HCT116 (cell line): ENCODE data around the gene NOS2. TPM values are rescaled to one million over a fixed set of nuclear protein-coding genes. Genes with fewer than 3 reads are reported as not detected.

Experiments used
- ATAC-seq: fragments of 200-7000 bp; cut with Tn5 transposase; 2 replicates; pipeline ENCODE4 v1.9.1; 2020; ENCODE audit warnings: mild to moderate bottlenecking, moderate library complexity
- BruUV-seq: library from RNA; stranded (reverse); fragments of 400-500 nt; replicated peaks from 2 replicates; lab custom pipeline; 2021; lab: Mats Ljungman, UMichigan
- CTCF ChIA-PET: fragments of 300-600 bp; sonication (Branson Sonifier 250); formaldehyde crosslinking; loops from one replicate; lab custom pipeline; 2021; ENCODE audit warnings: antibody characterized with exemption; lab: Charles Lee
- POLR2A ChIA-PET: fragments of 300-600, 350-600 bp; sonication (Branson Sonifier 250); formaldehyde crosslinking; loops from one replicate; lab custom pipeline; 2021; ENCODE audit warnings: antibody characterized with exemption; lab: Charles Lee
- RAD21 ChIA-PET, 2 experiments: fragments of 300-600 bp; sonication (Branson Sonifier 250); formaldehyde crosslinking; loops; one replicate each; lab custom pipeline; 2023; ENCODE audit warnings: low total read pairs in 2 of 2; ENCODE audit not compliant: uncharacterized antibody in 2 of 2, unreplicated experiment in 2 of 2, low non-redundant PET in 1 of 2; lab: Charles Lee
- DNase-seq: peaks from one replicate; pipeline ENCODE4 v3.0.0-alpha.2; 2010; ENCODE audit warnings: low read depth, low spot score
- H2AFZ ChIP-seq: fragments of 200-600 bp; shearing (Covaris generic), sonication (generic); 2 replicates; pipeline ENCODE4 v1.6.1; 2017; ENCODE audit warnings: low read depth, mixed run types, mixed read lengths, antibody characterized with exemption, low read length; ENCODE audit not compliant: poor library complexity, severe bottlenecking
- H3K27ac ChIP-seq: 2 replicates; pipeline ENCODE4 v1.5.1; 2012; ENCODE audit warnings: low read depth, low read length
- H3K27me3 ChIP-seq: fragments of 200-600 bp; sonication (generic); 2 replicates; pipeline ENCODE4 v1.6.1; 2016; ENCODE audit warnings: mixed run types, low read length, mixed read lengths; ENCODE audit not compliant: insufficient read depth
- H3K36me3 ChIP-seq, 2 experiments: fragments of 200-500 bp in 1 of 2; fragments of 200-600 bp in 1 of 2; sonication (Bioruptor generic) in 1 of 2; sonication (generic) in 1 of 2; 2 replicates each; pipeline versions ENCODE4 v1.5.1 to v1.6.1; 2014 to 2016; ENCODE audit warnings: low read length in 2 of 2, inconsistent platforms in 1 of 2, mixed read lengths in 1 of 2, mixed run types in 1 of 2; ENCODE audit not compliant: insufficient read depth in 2 of 2, control insufficient read depth in 1 of 2
- H3K4me1 ChIP-seq, 2 experiments: fragments of 200-600 bp in 1 of 2; sonication (generic) in 1 of 2; 2 replicates each; pipeline versions ENCODE4 v1.5.1 to v1.6.1; 2012 to 2017; ENCODE audit warnings: low read length in 2 of 2, inconsistent platforms in 1 of 2, mild to moderate bottlenecking in 1 of 2, mixed read lengths in 1 of 2, mixed run types in 1 of 2, moderate library complexity in 1 of 2; ENCODE audit not compliant: insufficient read depth in 2 of 2, control insufficient read depth in 1 of 2
- H3K4me2 ChIP-seq: fragments of 200-600 bp; sonication (generic); 2 replicates; pipeline ENCODE4 v1.6.1; 2017; ENCODE audit warnings: mixed run types, low read length, mixed read lengths
- H3K4me3 ChIP-seq, 2 experiments: fragments of 200-600 bp in 1 of 2; sonication (generic) in 1 of 2; replicated peaks in 1 of 2; 2 replicates each; pipeline ENCODE4 v1.5.1; 2011 to 2016; ENCODE audit warnings: low read length in 2 of 2, control low read depth in 1 of 2, low read depth in 1 of 2, mild to moderate bottlenecking in 1 of 2, mixed read lengths in 1 of 2, mixed run types in 1 of 2
- H3K79me2 ChIP-seq: fragments of 200-600 bp; sonication (generic); 2 replicates; pipeline ENCODE4 v1.6.1; 2017; ENCODE audit warnings: mild to moderate bottlenecking, mixed run types, low read length, moderate library complexity, mixed read lengths; ENCODE audit not compliant: insufficient read depth
- H3K9ac ChIP-seq: fragments of 200-600 bp; sonication (generic); 2 replicates; pipeline ENCODE4 v1.6.1; 2016; ENCODE audit warnings: low read length, mixed read lengths
- H3K9me2 ChIP-seq: fragments of 200-600 bp; sonication (generic), shearing (Covaris generic); 2 replicates; pipeline ENCODE4 v1.6.1; 2017; ENCODE audit warnings: mixed run types, mild to moderate bottlenecking, moderate library complexity; ENCODE audit not compliant: insufficient read depth
- H3K9me3 ChIP-seq, 2 experiments: fragments of 200-500 bp in 1 of 2; fragments of 200-600 bp in 1 of 2; sonication (Bioruptor generic) in 1 of 2; sonication (generic) in 1 of 2; 2 replicates each; pipeline ENCODE4 v1.6.1; 2014 to 2017; ENCODE audit warnings: low read length in 2 of 2, mixed read lengths in 2 of 2, inconsistent platforms in 1 of 2, low read depth in 1 of 2, mild to moderate bottlenecking in 1 of 2, mixed run types in 1 of 2, moderate library complexity in 1 of 2; ENCODE audit not compliant: control insufficient read depth in 1 of 2, insufficient read depth in 1 of 2
- H4K20me1 ChIP-seq: fragments of 200-600 bp; sonication (generic), shearing (Covaris generic); 2 replicates; pipeline ENCODE4 v1.6.1; 2017; ENCODE audit warnings: mixed run types, mild to moderate bottlenecking, moderate library complexity; ENCODE audit not compliant: insufficient read depth
- ATF3 ChIP-seq: IDR thresholded peaks from 2 replicates; pipeline ENCODE4 v1.6.1; 2012
- CBX3 ChIP-seq: IDR thresholded peaks from 2 replicates; pipeline ENCODE4 v1.6.1; 2012; ENCODE audit warnings: low read depth
- CTCF ChIP-seq, 3 experiments: fragments of 200-600 bp in 1 of 3; sonication (generic) in 1 of 3; IDR thresholded peaks in 2 of 3; conservative IDR thresholded peaks in 1 of 3; 2 replicates each; pipeline ENCODE4 v1.5.1; 2012 to 2017; ENCODE audit warnings: low read depth in 2 of 3, low read length in 2 of 3, antibody characterized with exemption in 1 of 3, borderline replicate concordance in 1 of 3, control low read depth in 1 of 3, mild to moderate bottlenecking in 1 of 3, mixed read lengths in 1 of 3, mixed run types in 1 of 3, moderate library complexity in 1 of 3; ENCODE audit not compliant: insufficient read depth in 1 of 3
- EGR1 ChIP-seq: IDR thresholded peaks from 2 replicates; pipeline ENCODE4 v1.6.1; 2012; ENCODE audit warnings: low read depth
- ELF1 ChIP-seq: IDR thresholded peaks from 2 replicates; pipeline ENCODE4 v1.6.1; 2012; ENCODE audit warnings: low read depth, borderline replicate concordance
- EZH2phosphoT487 ChIP-seq: fragments of 200-600 bp; IDR thresholded peaks from 2 replicates; pipeline ENCODE4 v1.6.1; 2018; ENCODE audit warnings: antibody characterized with exemption, borderline replicate concordance
- FOSL1 ChIP-seq: IDR thresholded peaks from 2 replicates; pipeline ENCODE4 v1.6.1; 2012; ENCODE audit warnings: low read depth
- POLR2A ChIP-seq: IDR thresholded peaks from 2 replicates; pipeline ENCODE4 v1.7.0; 2011; ENCODE audit warnings: borderline replicate concordance; ENCODE audit not compliant: insufficient read depth, insufficient read length; ENCODE audit errors: extremely low read depth
- POLR2AphosphoS5 ChIP-seq: IDR thresholded peaks from 2 replicates; pipeline ENCODE4 v1.6.1; 2011; ENCODE audit warnings: mild to moderate bottlenecking, low read depth, low read length, moderate library complexity
- RAD21 ChIP-seq: IDR thresholded peaks from 2 replicates; pipeline ENCODE4 v1.6.1; 2012; ENCODE audit warnings: low read depth, mild to moderate bottlenecking
- REST ChIP-seq: IDR thresholded peaks from 2 replicates; pipeline ENCODE4 v1.6.1; 2012; ENCODE audit warnings: low read depth
- SIN3A ChIP-seq: IDR thresholded peaks from 2 replicates; pipeline ENCODE4 v1.6.1; 2012; ENCODE audit warnings: low read depth
- SP1 ChIP-seq: IDR thresholded peaks from 2 replicates; pipeline ENCODE4 v1.6.1; 2012; ENCODE audit warnings: low read depth
- SRF ChIP-seq: IDR thresholded peaks from 2 replicates; pipeline ENCODE4 v1.6.1; 2012; ENCODE audit warnings: low read depth
- TCF7L2 ChIP-seq: IDR thresholded peaks from 2 replicates; pipeline ENCODE4 v1.7.0; 2011; ENCODE audit warnings: borderline replicate concordance, inconsistent platforms; ENCODE audit not compliant: insufficient read depth, insufficient read length; ENCODE audit errors: extremely low read depth
- ZBTB33 ChIP-seq: IDR thresholded peaks from 2 replicates; pipeline ENCODE4 v1.6.1; 2011; ENCODE audit warnings: mild to moderate bottlenecking, low read length, moderate library complexity; ENCODE audit not compliant: insufficient replicate concordance; ENCODE audit errors: extremely low read depth
- ZFX ChIP-seq: fragments of 450-650 bp; IDR thresholded peaks from 2 replicates; pipeline ENCODE4 v1.6.1; 2017
- ZNF274 ChIP-seq: fragments of 200-500 bp; sonication (Bioruptor generic); IDR thresholded peaks from 2 replicates; pipeline ENCODE4 v1.6.1; 2014; ENCODE audit warnings: mild to moderate bottlenecking, low read depth, low read length, inconsistent platforms
- intact Hi-C: fragments of 100-400 bp; cut with micrococcal nuclease; formaldehyde crosslinking; loops from 2 replicates; pipeline ENCODE4 v1.10.0; 2022
- total RNA-seq: library from RNA; stranded (reverse); gene quantifications from one replicate; pipeline ENCODE4 v1.2.1, GENCODE V29; 2021; ENCODE audit not compliant: unreplicated experiment

The NOS2 gene
- total RNA-seq, 1 experiment from 2014 or later: 0.07 TPM

- H3K4me1 ChIP-seq: no peaks in the 10 kb centered on the region
- TF ChIP-seq POLR2AphosphoS5 (no peak), ZFX (no peak), CTCF (IDR thresholded peaks at IDR 0.05 in 2 of 3, conservative IDR thresholded peaks at IDR 0.05 in 1 of 3; ENCODE audit: borderline replicate concordance in 1 of 3, insufficient read depth in 1 of 3, low read depth in 2 of 3, low read length in 2 of 3) (no peak), ELF1 (no peak), SIN3A (no peak), TCF7L2 (no peak), EGR1 (no peak), SRF (no peak), EZH2phosphoT487 (no peak), SP1 (no peak), RAD21 (no peak), POLR2A (no peak), ATF3 (no peak), ZNF274 (no peak), ZBTB33 (no peak), REST (no peak), FOSL1 (no peak), CBX3 (no peak)
- TF ChIP-seq, all 23 proteins: peak for 0
- intact Hi-C loops: no loop called here
- Histone ChIP-seq H3K79me2 (no peaks in the 10 kb centered on the region), H3K4me2 (no peak overlapping the region), H3K36me3 (no peaks in the 10 kb centered on the region), H3K9me3 (no peaks in the 10 kb centered on the region), H3K4me3 (no peak overlapping the region), H4K20me1 (no peaks in the 10 kb centered on the region), H3K9me2 (no peaks in the 10 kb centered on the region), H3K27ac (no peak overlapping the region), H3K27me3 (no peaks in the 10 kb centered on the region; the same call in none of the 2 replicates), H2AFZ (no peak overlapping the region), H3K9ac (no peak overlapping the region)
- POLR2A ChIA-PET: interaction anchor here (1.0 kb wide), 1 partner anchor 121 kb away, joined by 4 read pairs; no protein-coding TSS in a partner anchor
- RAD21 ChIA-PET: interaction anchor here (1.3 to 1.8 kb wide), 3 partner anchors 46 to 121 kb away, joined by 3 to 19 read pairs (median 11); no protein-coding TSS in a partner anchor
- BruUV-seq: no TSS peak
- CTCF ChIA-PET: interaction anchor here (1.0 to 3.7 kb wide), 11 partner anchors 9 to 657 kb away, joined by 3 to 108 read pairs (median 4); no protein-coding TSS in a partner anchor
- DNase-seq: no peak
- no peak for ATAC-seq
Measured at GRCh38 chr17:27759528-27759927, 40.8 kb downstream of the NOS2 start.
